IPS DF 4.7 (cell line): ENCODE data around the gene APLP2.
"Not testable (repeated sequence)": the region's sequence is repeated elsewhere in the genome, so short reads cannot be mapped to it uniquely, and the experiment has no call there.

Source experiments
- DNase-seq: peaks from one replicate; pipeline ENCODE4 v3.0.0-alpha.2; 2013; ENCODE audit warnings: low spot score; ENCODE audit errors: extremely low read depth

APLP2 gene

DNA sequence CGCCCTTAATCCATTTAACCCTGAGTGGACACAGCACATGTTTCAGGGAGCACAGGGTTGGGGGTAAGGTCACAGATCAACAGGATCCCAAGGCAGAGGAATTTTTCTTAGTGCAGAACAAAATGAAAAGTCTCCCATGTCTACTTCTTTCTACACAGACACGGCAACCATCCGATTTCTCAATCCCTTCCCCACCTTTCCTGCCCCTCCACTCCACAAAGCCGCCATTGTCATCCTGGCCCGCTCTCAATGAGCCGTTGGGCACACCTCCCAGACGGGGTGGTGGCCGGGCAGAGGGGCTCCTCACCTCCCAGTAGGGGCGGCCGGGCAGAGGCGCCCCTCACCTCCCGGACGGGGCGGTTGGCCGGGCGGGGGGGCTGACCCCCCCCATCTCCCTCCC is 20.8 kb downstream of the APLP2 start:
- DNase-seq: not testable (repeated sequence)

DNA sequence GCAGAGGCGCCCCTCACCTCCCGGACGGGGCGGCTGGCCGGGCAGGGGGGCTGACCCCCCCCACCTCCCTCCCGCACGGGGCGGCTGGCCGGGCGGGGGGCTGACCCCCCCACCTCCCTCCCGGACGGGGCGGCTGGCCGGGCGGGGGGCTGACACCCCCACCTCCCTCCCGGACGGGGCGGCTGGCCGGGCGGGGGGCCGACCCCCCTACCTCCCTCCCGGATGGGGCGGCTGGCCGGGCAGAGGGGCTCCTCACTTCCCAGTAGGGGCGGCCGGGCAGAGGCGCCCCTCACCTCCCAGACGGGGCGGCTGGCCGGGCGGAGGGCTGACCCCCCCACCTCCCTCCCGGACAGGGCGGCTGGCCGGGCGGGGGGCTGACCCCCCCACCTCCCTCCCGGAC is 21.5 kb downstream of the APLP2 start:
- not testable (repeated sequence) for DNase-seq

DNA sequence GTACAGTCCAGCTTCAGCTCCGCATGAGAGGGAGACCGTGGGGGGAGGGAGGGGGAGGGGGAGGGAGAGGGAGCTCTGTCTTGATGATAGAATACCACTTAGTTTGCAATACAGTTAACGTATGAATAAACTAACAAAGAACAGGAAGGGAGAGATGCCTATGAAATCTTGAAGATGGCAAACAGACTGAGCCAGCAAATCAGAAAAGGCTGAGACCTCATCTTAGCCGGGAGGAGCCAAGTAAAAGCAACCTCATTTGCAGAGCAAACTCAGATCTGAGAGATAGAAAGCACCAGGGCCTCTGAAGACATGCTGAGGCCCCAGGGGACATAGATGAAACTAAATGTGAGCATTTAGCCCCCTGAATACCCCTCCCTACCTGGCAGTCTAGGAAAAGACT is 23.0 kb downstream of the APLP2 start:
- no peak for DNase-seq

DNA sequence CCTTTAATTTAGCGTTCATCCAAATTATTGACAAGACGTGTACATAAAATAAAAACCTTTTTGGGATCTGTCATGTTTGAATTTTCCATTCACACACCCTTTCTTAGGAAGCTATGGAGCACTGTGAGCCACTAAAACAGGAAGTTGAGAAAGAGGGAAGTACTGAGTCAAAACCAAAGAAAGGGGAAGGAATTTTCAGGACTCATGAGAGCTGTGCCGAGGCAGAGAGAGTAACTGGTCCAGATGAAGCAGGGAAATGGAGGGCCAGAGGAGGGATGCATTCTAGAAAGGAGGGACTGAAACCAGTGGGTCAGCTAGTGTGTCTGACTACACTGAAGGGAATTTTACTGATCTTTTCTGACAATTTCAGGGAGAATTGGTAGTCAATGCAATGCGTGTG is 24.9 kb downstream of the APLP2 start:
- DNase-seq: no peak

DNA sequence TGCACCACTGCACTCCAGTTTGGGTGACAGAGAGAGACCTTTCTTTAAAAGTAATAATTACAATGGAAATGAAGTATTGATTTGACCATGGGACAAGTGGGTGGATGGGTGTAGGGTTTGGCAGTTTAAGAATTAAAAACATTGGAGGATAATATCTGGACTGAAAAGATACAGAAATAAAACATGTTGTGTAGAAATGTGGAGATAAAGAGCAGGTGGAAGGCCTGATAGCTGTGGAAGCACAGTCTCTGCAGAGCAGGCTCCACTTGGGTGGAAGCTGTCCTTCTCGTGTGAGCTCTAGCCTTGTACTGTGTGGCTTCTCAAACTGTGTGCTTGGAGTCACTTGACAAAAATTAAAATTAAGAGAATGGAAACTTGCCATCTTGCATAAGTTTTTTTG is 25.6 kb downstream of the APLP2 start:
- no peak for DNase-seq

DNA sequence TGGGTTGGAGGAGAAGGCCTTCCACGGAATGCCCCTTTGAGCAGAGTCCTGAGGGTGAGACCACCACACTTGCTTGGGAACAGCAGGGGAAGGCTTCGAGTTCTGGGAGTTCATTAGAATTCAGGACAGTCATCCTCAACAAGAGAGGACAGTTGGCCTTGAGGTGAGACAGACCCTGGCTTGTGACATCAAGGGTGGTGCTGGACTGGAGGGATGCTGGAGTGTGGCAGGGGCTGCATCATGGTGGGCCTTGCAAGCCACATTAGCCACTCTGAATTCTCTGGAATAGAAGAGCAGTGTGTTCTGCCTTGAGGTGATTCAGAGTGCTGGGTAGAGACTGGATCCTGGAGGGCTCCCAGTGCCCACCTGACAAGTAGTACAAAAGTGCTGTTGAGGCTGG is 26.3 kb downstream of the APLP2 start:
- DNase-seq: no peak

DNA sequence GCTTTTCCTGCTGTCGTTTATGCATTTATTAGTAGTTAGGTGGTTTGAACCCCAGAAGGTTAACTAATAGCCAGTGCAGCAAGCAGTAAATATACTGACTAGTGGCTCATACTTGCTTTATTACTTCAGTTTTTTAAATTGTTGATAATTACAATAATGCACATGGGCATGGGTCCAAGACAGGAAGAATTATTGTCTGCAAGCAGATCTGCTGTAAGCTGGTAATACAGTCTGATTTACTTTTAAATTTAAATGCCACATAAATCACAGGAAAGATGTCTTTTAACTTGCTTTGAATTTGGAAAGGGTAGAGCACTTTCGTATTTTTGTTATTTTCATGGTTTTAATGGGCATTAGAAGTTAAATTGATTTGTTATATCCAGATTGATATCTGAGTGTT is 27.1 kb downstream of the APLP2 start:
- DNase-seq: no peak

DNA sequence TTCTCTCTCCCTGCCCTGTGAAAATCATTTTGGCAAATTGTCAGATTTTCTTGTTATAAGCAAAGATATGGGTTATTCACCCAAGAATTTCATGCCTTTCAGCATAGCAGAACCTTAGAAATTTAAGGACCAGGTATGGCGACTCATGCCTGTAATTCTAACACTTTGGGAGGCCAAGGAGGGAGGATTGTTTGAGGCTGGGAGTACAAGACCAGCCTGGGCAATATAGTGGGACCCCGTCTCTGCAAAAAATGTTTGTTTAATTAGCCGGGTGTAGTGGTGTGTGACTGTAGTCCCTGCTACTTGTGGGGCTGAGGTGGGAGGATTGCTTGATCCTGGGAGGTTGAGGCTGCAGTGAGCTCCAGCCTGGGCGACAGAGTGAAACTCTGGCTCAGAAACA is 27.6 kb downstream of the APLP2 start:
- no peak for DNase-seq

DNA sequence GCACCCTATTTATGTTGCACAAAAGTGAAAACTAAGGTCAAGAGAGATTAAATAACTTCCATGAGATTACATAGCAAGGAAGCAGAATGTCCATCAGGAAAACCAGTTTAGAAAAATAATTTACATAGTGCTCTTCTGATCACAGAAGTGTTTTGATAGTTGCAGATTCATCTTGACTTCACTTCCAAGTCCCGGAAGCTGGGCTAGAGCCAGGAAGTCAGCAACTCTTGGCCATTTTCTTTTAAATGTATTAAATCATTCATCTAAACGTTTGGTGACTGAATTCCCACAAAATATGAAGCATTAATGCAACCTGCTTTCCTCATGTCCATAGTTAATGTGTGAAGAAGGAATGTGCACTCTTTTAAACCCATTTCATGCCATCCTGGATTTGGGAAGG is 29.7 kb downstream of the APLP2 start:
- DNase-seq: no peak

DNA sequence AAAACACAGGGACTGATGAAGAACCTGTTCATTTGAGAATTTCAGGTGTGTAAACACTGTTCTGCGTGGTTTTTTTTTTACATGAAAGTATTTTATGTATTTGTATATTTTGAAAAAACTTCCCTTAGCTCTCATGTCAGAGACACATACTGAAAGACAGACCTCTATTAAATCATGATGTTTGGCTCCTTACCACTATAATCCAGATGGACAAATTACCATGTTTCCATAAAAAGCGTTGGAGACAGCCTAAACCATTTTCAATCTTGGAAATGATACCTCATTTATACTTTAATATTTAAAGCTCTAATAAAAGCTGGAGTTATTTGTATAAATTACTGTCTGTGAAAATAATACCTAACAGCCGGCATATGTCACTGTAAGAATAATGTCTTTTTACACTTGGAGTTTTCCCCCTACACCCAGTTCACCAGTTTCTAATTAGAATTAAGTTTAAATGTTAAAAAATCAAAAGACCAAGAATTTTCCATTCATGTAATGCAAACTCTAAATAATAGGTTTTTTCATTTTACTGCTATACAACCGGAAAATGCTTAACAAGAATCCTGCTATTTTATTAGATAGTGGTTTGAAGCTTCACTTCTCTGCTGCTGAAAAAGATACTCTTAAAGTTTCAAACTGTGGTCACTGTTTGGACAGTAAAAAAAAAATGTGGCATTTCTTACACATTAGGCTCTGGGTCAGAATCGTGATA is 30.8 kb downstream of the APLP2 start:
- DNase-seq: no peak

DNA sequence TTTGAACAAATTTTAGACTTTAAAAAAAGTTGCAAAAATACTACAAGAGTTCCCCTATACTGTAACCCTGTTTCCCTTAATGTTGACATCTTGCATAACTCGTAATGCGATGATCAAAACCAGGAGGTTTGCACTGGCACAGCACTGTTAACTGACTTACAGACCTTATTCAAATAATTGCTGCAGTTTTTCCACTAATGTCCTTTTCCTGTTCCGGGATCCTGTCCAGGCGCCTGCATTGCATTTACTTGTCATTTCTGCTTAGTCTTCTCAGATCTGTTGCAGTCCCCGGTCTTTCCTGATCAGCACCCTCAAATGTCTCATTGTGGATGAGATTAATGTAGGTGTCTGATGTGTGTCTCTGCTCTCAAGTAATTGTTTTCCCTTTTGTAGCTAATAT is 32.0 kb downstream of the APLP2 start:
- DNase-seq: no peak

DNA sequence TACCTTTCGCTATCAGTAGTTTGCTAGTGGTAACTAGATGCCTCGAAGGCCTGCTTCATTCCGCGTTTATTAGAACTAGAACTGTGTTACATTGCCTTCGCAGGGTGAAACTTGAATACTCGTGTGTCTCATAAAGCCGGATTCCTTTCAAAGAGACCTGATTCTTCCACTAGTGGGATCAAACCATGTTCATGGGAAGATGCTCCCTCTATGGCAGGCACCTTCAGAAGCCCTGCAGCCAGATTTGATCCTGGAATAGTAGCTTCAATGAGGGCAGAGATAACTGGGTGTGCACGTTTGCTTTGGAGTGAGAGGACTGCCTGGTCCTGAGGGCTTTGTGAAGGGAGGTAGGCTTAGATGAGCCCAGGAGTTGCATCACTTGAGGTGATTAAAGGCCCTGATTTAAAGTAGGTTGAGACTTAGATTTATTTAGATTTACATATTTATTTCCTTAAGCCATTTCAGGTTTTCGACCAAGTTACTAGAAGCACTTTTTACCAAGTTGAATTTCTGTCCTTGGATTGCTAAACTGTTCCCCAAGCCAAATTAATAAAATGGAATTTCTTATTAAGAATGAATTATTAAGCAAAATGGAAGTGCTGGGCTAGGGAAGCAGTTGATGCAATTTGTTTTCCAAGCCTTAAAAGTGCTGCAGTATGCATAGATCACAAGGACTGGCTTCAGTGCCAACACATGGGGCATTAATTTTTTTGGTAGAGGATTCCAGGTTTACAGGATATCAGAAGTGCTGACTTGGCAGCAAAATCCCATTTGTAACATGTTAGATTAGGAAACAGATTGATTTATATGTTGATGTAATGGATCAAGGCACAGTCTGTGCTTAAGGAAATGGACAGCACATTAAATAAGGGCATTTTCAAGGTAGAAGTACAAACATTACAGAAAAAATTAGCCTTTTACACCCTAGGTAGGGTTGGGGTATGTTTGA is 32.9 kb downstream of the APLP2 start:
- DNase-seq: no peak

DNA sequence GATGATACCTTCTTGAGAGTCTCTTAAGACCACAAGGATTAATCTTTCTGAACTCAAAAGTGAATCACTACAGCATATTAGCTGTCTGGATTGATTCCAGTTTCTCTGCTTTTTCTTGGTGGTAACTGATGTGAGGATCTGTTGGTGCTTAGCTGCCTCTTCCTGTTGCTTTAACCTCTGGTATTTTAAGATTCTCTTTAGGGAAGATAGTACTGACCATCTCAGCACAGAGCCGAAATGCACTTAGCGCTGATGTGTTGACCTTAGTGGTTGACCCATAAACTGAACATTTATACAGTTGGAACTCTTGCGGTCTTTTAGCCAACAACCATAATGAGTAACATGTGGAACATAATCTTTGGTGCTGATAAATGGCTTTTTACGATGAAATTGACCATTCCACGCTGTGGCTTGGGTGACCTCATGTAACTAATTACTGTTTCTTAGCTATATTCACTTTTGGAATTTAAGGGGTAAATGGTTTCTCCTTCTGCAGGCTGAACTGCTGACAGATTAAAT is 33.7 kb downstream of the APLP2 start:
- DNase-seq: no peak

DNA sequence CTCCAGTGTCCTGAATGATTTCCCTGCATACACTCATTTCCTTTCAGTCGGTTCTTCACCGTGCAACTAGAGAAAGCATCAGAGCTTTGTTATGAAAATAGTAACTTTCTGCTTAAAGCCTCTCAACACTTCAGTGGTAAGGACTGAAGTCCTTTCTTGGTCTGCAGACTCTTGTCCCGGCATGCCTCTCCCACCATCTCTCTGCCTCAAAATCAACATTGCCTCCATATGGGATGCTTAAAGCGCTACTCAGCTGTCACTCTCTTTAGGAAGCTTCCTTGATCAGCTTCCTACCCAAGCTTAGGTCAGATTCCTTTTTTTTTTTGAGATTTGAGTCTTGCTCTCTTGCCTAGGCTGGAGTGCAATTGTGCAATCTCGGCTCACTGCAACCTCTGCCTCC is 36.7 kb downstream of the APLP2 start:
- DNase-seq: no peak

DNA sequence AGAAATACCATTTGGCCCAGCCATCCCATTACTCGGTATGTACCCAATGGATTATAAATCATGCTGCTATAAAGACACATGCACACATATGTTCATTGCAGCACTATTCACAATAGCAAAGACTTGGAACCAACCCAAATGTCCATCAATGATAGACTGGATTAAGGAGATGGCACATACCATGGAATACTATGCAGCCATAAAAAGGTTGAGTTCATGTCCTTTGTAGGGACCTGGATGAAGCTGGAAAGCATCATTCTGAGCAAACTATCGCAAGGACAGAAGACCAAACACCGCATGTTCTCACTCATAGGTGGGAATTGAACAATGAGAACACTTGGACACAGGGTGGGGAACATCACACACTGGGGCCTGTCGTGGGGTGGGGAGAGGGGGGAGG is 39.0 kb downstream of the APLP2 start:
- DNase-seq: not testable (repeated sequence)

DNA sequence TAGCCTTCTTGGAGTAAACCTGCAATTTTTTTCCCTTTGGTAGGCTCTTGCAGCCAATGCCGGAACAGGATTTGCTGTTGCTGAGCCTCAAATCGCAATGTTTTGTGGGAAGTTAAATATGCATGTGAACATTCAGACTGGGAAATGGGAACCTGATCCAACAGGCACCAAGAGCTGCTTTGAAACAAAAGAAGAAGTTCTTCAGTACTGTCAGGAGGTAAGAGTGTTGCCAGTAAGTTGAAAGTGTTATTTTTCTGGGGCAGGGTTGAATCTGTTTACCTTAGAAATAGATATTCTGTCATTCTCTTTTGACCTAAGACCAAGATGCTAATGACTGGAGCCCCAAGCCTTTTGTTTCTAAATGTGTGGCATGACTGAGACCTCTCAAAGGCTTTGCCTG is 39.7 kb downstream of the APLP2 start:
- no peak for DNase-seq

DNA sequence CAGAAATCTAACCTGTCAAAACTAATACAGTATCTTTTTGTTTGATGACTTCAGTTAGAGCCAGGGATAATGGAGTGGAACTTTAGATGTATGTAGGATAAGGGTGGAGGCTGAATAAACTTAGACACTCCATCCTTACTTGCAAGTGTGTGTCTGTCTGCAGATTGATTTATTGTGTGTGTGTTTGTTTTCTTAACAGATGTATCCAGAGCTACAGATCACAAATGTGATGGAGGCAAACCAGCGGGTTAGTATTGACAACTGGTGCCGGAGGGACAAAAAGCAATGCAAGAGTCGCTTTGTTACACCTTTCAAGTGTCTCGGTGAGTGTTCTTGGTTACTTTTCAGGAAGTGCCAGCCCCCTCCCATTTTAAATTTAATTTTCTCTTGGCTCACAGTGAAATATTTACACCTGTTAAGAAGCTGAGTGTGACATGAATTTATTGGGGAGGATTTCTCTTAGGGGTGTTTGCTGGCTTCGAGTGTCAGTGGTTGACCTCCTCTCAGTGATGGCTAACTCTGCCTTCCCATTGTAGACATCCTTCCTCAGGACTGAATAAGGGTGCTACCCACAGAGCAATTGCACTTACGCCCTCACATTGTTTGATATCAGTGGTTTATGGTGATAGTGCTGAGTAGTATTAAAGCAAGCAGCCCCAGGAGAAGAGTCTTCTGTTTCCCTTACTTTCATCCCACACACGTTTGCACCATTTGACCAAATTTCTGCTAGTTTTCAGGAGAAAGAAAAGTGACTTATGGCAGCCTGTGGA is 40.8 kb downstream of the APLP2 start:
- DNase-seq: no peak

DNA sequence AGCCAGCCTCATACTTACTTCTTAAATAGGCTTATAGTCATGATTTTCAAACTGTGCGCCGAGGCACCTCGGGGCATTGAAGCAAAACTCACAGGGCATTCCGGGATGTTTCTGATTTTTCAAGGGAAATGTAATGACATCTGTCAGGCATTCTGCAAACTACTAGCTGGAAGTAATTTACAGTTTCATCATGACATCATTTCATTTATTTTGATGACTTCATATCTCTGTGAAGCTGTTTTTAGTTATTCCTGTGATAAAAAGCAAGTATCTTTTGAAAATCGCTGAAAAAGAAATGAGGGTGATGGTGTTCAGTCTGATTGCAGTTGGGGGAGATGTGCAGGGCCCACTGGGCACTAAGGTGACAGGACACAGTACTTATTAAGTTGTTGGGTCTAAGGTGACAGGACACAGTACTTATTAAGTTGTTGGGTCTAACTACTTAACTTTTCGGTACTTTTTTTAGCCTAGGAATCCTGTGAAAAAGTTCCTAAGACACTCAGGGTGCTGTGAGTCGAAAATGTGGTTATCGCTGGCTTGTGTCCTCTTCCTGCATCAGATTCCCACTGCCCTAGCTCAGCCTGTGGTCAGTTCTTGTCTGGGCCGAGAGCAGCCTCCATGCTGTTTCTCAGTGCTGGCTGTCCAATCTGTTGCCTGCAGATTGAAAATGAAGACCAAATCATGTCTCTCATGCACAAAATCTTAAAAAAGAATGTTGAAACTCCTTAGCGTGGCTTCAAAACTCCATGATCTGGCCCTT is 42.6 kb downstream of the APLP2 start:
- DNase-seq: no peak

DNA sequence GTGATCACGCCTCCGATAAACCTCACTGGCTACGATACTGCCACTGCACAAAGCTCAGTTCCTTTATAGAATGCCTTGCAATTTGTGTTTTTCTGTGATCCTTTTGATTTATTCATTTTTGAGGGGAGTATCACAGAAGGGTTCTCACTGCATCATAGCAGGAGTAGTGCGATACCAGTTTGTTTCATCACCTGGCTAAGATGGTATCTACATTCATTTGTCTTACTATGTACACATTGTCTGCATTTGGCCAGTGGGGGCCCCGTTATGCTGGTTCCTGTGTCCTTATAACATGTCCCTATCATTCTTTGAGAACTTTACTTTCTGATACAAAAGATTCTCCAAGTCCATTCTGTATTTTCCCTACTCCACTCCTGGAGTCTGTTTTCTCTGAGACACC is 44.6 kb downstream of the APLP2 start:
- no peak for DNase-seq

DNA sequence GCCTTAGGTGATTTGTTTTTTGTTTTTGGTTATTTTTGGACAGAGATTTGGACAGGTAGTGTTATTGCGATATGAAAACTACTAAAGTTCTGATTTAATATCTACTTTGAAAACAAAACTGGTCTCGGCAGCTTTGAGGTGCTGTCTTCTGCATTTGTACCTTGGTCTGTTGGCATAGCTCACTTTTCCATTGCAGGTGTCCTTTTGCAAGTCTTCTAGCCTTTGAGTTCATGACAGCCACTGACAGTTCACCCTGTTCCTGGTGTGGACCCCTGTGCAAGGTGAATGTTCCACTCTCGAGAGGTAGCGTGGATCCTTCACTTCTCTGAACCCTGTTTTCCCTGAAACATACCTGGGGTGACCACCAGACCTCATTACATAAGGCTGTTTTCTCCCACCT is 45.0 kb downstream of the APLP2 start:
- no peak for DNase-seq

DNA sequence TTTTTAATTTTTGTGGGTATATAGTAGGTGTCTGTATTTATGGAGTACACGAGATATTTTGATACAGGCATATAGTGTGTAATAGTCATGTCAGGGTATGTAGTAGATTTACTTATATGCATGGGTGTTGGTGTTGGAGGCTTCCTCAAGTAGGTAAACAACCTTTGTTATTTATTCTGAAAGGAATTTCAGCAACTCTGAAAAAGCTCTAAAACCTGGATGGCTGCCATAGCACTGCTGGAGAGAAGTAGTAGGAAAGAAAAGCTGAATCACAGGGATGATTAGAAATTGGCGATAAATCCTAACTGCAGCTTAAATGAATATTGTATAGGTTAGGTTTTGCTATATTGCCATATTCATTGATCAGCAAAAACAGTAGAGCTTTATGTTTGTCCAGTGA is 45.5 kb downstream of the APLP2 start:
- DNase-seq: no peak
